ENCODE results near the gene KIRREL2. TPM values are rescaled to one million over a fixed set of nuclear protein-coding genes. Genes with fewer than 3 reads are reported as not detected.

Gene KIRREL2
- polyA plus RNA-seq, 1 experiment = not detected

DNA sequence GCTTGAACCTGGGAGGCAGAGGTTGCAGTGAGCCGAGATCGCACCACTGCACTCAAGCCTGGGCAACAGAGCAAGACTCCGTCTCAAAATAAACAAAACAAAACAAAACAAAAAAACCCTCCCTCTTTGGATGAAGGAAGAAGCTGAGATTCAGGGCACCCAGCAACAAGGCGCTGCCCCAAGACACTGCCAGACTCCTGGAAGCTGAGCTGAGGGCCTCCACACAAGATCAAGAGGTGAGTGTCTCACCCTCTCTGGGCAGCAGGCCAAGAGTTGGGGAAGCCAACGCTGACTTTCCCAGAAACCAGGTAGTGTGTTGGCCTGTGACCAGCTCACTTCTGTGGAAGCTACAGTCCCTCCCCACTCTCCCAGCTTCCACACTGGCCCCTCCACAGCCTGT is 55.1 kb downstream of the KIRREL2 start:
- no peak for DNase-seq (ENCODE audit: low read depth, low spot score)
- ChIA-PET CTCF (interaction anchor here (1.2 kb wide), 1 partner anchor 29 kb away, joined by 4 read pairs; no protein-coding TSS in a partner anchor), POLR2A (no interaction called here)
- no peaks in the 10 kb centered on the region for H3K27me3 ChIP-seq (ENCODE audit: control insufficient read depth, insufficient read depth, low read length)
- TF ChIP-seq, protein P1, sequence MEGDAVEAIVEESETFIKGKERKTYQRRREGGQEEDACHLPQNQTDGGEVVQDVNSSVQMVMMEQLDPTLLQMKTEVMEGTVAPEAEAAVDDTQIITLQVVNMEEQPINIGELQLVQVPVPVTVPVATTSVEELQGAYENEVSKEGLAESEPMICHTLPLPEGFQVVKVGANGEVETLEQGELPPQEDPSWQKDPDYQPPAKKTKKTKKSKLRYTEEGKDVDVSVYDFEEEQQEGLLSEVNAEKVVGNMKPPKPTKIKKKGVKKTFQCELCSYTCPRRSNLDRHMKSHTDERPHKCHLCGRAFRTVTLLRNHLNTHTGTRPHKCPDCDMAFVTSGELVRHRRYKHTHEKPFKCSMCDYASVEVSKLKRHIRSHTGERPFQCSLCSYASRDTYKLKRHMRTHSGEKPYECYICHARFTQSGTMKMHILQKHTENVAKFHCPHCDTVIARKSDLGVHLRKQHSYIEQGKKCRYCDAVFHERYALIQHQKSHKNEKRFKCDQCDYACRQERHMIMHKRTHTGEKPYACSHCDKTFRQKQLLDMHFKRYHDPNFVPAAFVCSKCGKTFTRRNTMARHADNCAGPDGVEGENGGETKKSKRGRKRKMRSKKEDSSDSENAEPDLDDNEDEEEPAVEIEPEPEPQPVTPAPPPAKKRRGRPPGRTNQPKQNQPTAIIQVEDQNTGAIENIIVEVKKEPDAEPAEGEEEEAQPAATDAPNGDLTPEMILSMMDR (IDR thresholded peaks at IDR 0.05; ENCODE audit: low read depth, low read length) = no peak
- no peak overlapping the region for H3K27ac ChIP-seq (ENCODE audit: low read depth, low read length)
- H3K9me3 ChIP-seq (ENCODE audit: control insufficient read depth, insufficient read depth, low read length) = no peaks in the 10 kb centered on the region
- H3K4me3 ChIP-seq (ENCODE audit: low read depth, low read length) = no peak overlapping the region

DNA sequence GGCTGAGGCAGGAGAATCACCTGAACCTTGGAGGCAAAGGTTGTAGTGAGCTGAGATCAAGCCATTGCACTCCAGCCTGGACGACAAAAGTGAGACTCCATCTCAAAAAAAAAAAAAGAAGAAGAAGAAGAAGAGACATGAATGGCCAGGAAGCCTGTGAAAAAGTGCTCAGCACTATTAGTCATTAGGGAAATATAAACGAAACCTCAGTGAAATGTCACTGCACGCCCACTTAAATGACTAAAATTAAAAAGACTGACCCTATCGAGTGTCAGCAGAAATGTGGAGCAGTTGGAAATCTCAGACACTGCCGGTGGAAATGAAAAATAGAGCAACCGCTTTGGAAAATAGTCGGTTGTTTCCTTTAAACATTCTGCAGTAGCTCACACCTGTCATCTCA is 56.9 kb downstream of the KIRREL2 start:
- ChIA-PET POLR2A (no interaction called here), CTCF (no interaction called here)

DNA sequence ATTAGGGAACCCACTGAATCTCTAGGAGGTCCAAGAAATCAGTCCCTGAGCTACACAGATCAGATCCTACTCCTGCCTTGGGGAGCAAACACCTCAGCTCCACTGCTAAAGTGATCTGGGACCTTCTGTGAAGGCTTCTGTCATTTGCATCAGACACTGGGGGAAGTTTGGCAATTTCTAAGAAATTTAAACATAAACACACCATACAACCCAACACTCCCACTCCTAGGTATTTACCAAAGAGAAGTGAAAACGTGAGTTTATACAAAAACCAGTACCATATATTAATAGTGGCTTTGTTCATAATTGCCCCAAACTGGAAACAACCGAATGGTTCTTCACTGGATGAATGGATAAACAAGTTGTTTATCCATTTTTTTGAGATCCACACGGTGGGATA is 58.7 kb downstream of the KIRREL2 start:
- POLR2A ChIA-PET = interaction anchor here (0.7 kb wide), 1 partner anchor 1456 kb away, joined by 7 read pairs; the partner anchor contains the start of gene ZNF527
- no peak for DNase-seq (ENCODE audit: low read depth, low spot score)
- TF ChIP-seq, protein P1 (IDR thresholded peaks at IDR 0.05; ENCODE audit: low read depth, low read length) = no peak
- CTCF ChIA-PET = no interaction called here
- Histone ChIP-seq H3K27ac (ENCODE audit: low read depth, low read length) (no peak overlapping the region), H3K4me3 (ENCODE audit: low read depth, low read length) (no peak overlapping the region), H3K9me3 (ENCODE audit: control insufficient read depth, insufficient read depth, low read length) (no peaks in the 10 kb centered on the region), H3K27me3 (ENCODE audit: control insufficient read depth, insufficient read depth, low read length) (peaks cover 5% of the 10 kb centered on the region)

More for the DNA sequence above, 56.9 kb downstream of the KIRREL2 start:
- H3K9me3 ChIP-seq (ENCODE audit: control insufficient read depth, insufficient read depth, low read length) = no peaks in the 10 kb centered on the region
- no peak overlapping the region for H3K27ac ChIP-seq (ENCODE audit: low read depth, low read length)
- no peak for DNase-seq (ENCODE audit: low read depth, low spot score)
- H3K4me3 ChIP-seq (ENCODE audit: low read depth, low read length) = no peak overlapping the region
- TF ChIP-seq, protein P1 (IDR thresholded peaks at IDR 0.05; ENCODE audit: low read depth, low read length) = no peak
- H3K27me3 ChIP-seq (ENCODE audit: control insufficient read depth, insufficient read depth, low read length) = peaks cover 2% of the 10 kb centered on the region

Small RNA genes within 50 kb of the gene (small RNA-seq; reads per million reads assigned to genes)
- gene RN7SL402P (ENCODE audit: insufficient read length, low read depth) = not detected

Other genes starting within 250 kb of the KIRREL2 start
- 1.9 and 2.3 TPM in 2 replicates for gene HAUS5, start 244.2 kb upstream of the KIRREL2 start, polyA plus RNA-seq (2011; rRNA removed)
- gene RBM42, start 227.9 kb upstream of the KIRREL2 start, polyA plus RNA-seq (2011; rRNA removed) = 33.4 and 35.6 TPM in 2 replicates
- gene ETV2, start 215.2 kb upstream of the KIRREL2 start, polyA plus RNA-seq (2011; rRNA removed) = 0.33 and 0.36 TPM in 2 replicates
- gene COX6B1, start 208.6 kb upstream of the KIRREL2 start, polyA plus RNA-seq (2011; rRNA removed) = 398 and 527 TPM in 2 replicates
- 0.07 TPM in 1 of 2 replicates, not detected in the other for gene UPK1A, start 190.4 kb upstream of the KIRREL2 start, polyA plus RNA-seq (2011; rRNA removed)
- not detected in 2 replicates for gene ZBTB32, start 152.4 kb upstream of the KIRREL2 start, polyA plus RNA-seq (2011; rRNA removed)
- 6.1 and 8.7 TPM in 2 replicates for gene KMT2B, start 138.9 kb upstream of the KIRREL2 start, polyA plus RNA-seq (2011; rRNA removed)
- 1.3 and 2.0 TPM in 2 replicates for gene IGFLR1, start 114.5 kb upstream of the KIRREL2 start, polyA plus RNA-seq (2011; rRNA removed)
- gene U2AF1L4, start 111.5 kb upstream of the KIRREL2 start, polyA plus RNA-seq (2011; rRNA removed) = 10.2 and 11.8 TPM in 2 replicates
- gene PSENEN, start 111.3 kb upstream of the KIRREL2 start, polyA plus RNA-seq (2011; rRNA removed) = 41.0 and 52.7 TPM in 2 replicates
- gene LIN37, start 108.3 kb upstream of the KIRREL2 start, polyA plus RNA-seq (2011; rRNA removed) = 5.5 and 7.6 TPM in 2 replicates
- gene HSPB6, start 99.9 kb upstream of the KIRREL2 start, polyA plus RNA-seq (2011; rRNA removed) = 31.7 and 46.5 TPM in 2 replicates
- 5.2 and 7.1 TPM in 2 replicates for gene PROSER3, start 98.7 kb upstream of the KIRREL2 start, polyA plus RNA-seq (2011; rRNA removed)
- gene ARHGAP33, start 81.3 kb upstream of the KIRREL2 start, polyA plus RNA-seq (2011; rRNA removed) = 0.82 and 1.2 TPM in 2 replicates
- gene PRODH2, start 44.1 kb upstream of the KIRREL2 start, polyA plus RNA-seq (2011; rRNA removed) = not detected in 2 replicates
- gene NPHS1, start 4.4 kb upstream of the KIRREL2 start, polyA plus RNA-seq (2011; rRNA removed) = not detected in 2 replicates
- gene APLP1, start 11.7 kb downstream of the KIRREL2 start, polyA plus RNA-seq (2011; rRNA removed) = 6.8 and 10.9 TPM in 2 replicates
- gene NFKBID, start 43.6 kb downstream of the KIRREL2 start, polyA plus RNA-seq (2011; rRNA removed) = 1.5 and 2.3 TPM in 2 replicates
- gene HCST, start 45.6 kb downstream of the KIRREL2 start, polyA plus RNA-seq (2011; rRNA removed) = 0.31 and 0.42 TPM in 2 replicates
- not detected in 2 replicates for gene TYROBP, start 51.4 kb downstream of the KIRREL2 start, polyA plus RNA-seq (2011; rRNA removed)
- 0.69 and 1.1 TPM in 2 replicates for gene LRFN3, start 79.5 kb downstream of the KIRREL2 start, polyA plus RNA-seq (2011; rRNA removed)
- gene SDHAF1, start 138.3 kb downstream of the KIRREL2 start, polyA plus RNA-seq (2011; rRNA removed) = 7.5 and 8.3 TPM in 2 replicates
- gene SYNE4, start 151.9 kb downstream of the KIRREL2 start, polyA plus RNA-seq (2011; rRNA removed) = 0.07 and 0.14 TPM in 2 replicates
- 20.7 and 21.2 TPM in 2 replicates for gene ALKBH6, start 157.3 kb downstream of the KIRREL2 start, polyA plus RNA-seq (2011; rRNA removed)
- 18.1 and 29.4 TPM in 2 replicates for gene CLIP3, start 176.0 kb downstream of the KIRREL2 start, polyA plus RNA-seq (2011; rRNA removed)
- gene THAP8, start 197.4 kb downstream of the KIRREL2 start, polyA plus RNA-seq (2011; rRNA removed) = 3.9 and 5.6 TPM in 2 replicates
- gene WDR62, start 198.0 kb downstream of the KIRREL2 start, polyA plus RNA-seq (2011; rRNA removed) = 1.1 and 1.2 TPM in 2 replicates